Ishikawa (cell line): ENCODE measurements around the gene PDHA1.

Experiments
- EGR1 ChIP-seq: IDR thresholded peaks from 2 replicates; pipeline ENCODE4 v1.6.1; 2012
- EP300 ChIP-seq: IDR thresholded peaks from 2 replicates; pipeline ENCODE4 v1.6.1; 2012; ENCODE audit warnings: borderline replicate concordance
- FOXM1 ChIP-seq: IDR thresholded peaks from 2 replicates; pipeline ENCODE4 v1.6.1; 2012; ENCODE audit warnings: low read depth, borderline replicate concordance
- MAX ChIP-seq: IDR thresholded peaks from 2 replicates; pipeline ENCODE4 v1.6.1; 2012
- RAD21 ChIP-seq: IDR thresholded peaks from 2 replicates; pipeline ENCODE4 v1.6.1; 2012; ENCODE audit warnings: low read depth
- TAF1 ChIP-seq: IDR thresholded peaks from 2 replicates; pipeline ENCODE4 v1.6.1; 2012; ENCODE audit warnings: low read depth, mild to moderate bottlenecking
- TCF12 ChIP-seq: IDR thresholded peaks from 2 replicates; pipeline ENCODE4 v1.6.1; 2012; ENCODE audit warnings: low read depth
- YY1 ChIP-seq: IDR thresholded peaks from 2 replicates; pipeline ENCODE4 v1.6.1; 2012; ENCODE audit warnings: low read depth
- ZBTB7A ChIP-seq: IDR thresholded peaks from 2 replicates; pipeline ENCODE4 v1.6.1; 2012; ENCODE audit warnings: low read depth

DNA sequence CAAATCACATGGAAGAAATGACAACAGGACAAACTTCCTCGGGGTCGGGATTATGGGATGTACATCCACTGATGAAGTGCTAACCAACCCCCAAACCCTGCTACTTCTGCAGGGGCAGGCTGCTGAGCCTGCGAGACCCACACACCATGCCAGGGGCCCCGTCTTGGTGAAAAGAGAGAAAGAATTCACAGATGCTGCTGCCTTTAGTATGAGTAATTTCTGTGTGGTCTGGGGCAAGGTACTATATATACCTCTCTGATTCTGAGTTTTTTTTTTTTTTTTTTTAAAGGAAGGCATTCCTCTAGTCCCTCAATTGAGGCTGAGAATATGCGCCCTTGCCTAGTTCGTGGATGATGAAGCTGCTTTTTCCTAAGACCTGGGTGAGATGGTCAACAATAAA is 24.8 kb downstream of the PDHA1 start:
- no peak for TF ChIP-seq FOXM1
- no peak for TF ChIP-seq TAF1
- no peak for TF ChIP-seq EGR1
- no peak for TF ChIP-seq EP300
- TF ChIP-seq MAX: no peak
- TF ChIP-seq YY1: no peak
- TF ChIP-seq TCF12: no peak
- no peak for TF ChIP-seq ZBTB7A
- TF ChIP-seq RAD21: no peak
